Posterior vena cava (tissue), 2 donors: ENCODE measurements around the gene MDC1. TPM values are rescaled to one million over a fixed set of nuclear protein-coding genes. Genes with fewer than 3 reads are reported as not detected.
"Not testable (repeated sequence)": the region's sequence is repeated elsewhere in the genome, so short reads cannot be mapped to it uniquely, and the experiment has no call there.

ENCODE experiments used
- DNase-seq: peaks from one replicate; pipeline ENCODE4 v3.0.0-alpha.2; 2020; ENCODE audit warnings: low spot score
- intact Hi-C, 2 donors: fragments of 100-400 bp; cut with DNase I; formaldehyde crosslinking; loops; one replicate each; pipeline versions ENCODE4 v1.14.1 to v1.14.2; 2022 to 2023
- total RNA-seq, 2 donors: library from RNA; stranded (reverse); fragmentation: NEBNext Ultra II Directional; extraction: Animal tissue kit (Norgen Biotek cat#: 25700); gene quantifications; one replicate each; pipeline ENCODE4 v1.2.1, GENCODE V29; 2021
- donor health status: DM: yes; HTN: yes; CAD: no.
- donor health status: DM: yes; HTN: yes; CAD: no.

The MDC1 gene
- total RNA-seq, 2 donors from 2014 or later, result 24.4 to 25.0 TPM

GRCh38 chr6:30664994-30665767, 51.9 kb downstream of the MDC1 start:
- DNase-seq, result no peak
- intact Hi-C loops, result loop anchor here in 1 of 2 donors (10.0 kb wide), 1 partner anchor 430 kb away; no protein-coding TSS in a partner anchor

DNA sequence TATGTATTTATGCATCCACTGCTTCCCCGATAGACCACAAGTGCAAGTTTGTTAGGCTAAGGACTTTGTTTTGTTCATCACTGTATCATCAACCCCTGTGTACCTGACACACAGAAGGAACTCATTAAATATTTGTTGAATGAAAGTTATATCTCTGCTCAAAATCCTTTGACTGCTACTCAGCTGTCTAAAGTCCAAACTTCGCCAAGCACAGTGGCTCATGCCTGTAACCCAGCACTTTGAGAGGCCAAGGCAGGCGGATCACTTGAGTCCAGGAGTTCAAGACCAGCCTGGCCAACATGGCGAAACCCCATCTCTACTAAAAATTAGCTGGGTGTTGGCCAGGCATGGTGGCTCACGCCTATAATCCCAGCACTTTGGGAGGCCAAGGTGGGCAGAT, 59.2 kb downstream of the MDC1 start:
- DNase-seq, intact Hi-C loops: not testable (repeated sequence)

DNA sequence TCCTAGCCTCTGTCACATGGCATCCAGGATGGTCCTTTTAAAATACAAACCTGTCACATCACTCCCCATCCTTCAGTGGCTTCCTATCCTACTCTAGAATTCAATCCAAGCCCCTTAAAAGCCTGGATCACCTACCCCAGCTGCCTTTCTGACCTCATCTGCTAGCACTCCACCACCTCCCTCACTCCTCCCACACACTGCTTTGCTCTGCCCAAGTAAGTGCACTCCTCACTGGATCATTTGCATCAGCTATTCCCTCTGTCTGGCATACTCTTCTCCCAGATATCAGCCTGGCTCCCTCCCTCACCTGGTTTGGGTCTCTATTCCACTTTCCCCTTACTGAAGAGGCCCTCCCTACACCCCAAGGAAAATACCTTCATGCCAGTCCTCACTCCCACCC, 59.6 kb downstream of the MDC1 start:
- intact Hi-C loops, result no loop called here
- DNase-seq, result no peak

DNA sequence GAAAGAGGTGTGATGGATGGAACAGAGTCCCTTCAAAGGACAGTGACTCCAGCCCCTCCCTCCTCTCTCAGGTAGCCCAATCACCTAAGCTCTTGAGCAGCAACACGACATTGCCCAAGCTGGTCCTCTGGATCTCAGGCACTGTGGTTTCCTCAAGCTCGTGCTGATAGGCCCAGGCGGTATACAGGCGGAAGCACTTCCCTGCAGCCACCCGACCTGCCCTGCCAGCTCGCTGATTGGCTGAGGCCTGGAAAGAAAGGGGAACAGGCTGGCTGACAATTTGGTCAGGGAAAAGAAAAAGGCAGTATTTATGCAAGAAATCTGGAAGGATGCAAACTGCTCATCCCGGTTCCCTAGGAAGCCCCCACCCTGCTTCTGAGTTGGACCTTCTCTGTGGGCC, 60.6 kb downstream of the MDC1 start:
- no peak for DNase-seq
- intact Hi-C loops, result no loop called here

DNA sequence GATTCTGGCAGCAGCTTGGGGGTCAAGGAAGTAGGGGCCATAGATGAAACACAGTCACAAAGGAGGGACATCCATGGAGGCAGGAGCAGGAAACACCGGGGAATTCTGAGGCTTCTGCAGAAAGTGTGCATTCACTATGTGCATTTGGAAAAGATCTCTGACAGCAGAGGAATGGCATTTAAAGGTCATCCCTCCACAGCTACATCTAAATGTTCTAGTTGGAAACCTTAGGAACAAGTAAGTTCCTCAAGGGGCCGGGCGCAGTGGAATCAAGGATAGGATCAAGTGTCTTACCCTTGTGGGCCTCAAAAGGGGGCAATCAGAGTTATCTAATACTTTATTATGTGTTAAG, 61.4 kb downstream of the MDC1 start:
- DNase-seq, result no peak
- intact Hi-C loops, result no loop called here

- no peak for DNase-seq
- intact Hi-C loops, result no loop called here
Observed at GRCh38 chr6:30654798-30655742, 62.0 kb downstream of the MDC1 start.

DNA sequence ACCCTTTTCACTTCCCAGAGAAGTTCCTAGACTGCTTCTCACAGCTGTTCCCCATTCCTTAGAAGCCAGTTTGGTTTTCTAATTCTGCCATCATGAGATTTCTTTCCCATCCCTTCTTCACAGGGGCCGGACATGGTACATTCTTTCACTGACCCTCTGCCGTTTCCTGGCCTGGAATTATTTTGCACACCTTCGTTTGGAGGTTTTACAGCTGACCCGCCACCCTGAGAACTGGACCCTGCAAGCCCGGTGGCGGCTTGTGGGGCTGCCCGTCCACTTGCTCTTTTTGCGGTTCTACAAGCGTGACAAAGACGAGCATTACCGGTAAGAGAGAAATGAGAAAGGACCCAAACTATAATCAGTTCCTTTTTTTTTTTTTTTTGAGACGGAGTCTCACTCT, 65.9 kb downstream of the MDC1 start:
- DNase-seq, result no peak
- intact Hi-C loops, result no loop called here

Other genes with a start within 250 kb of the MDC1 start
- gene HLA-E, start 227.8 kb downstream of the MDC1 start, total RNA-seq, result 100 to 1,000 TPM; 304 to 327 TPM
- gene GNL1, start 160.8 kb downstream of the MDC1 start, total RNA-seq, result 10 to 100 TPM; 52.2 to 59.6 TPM
- 1 to 10 TPM; 5.4 to 8.3 TPM for gene PRR3, start 160.0 kb downstream of the MDC1 start, total RNA-seq
- gene ABCF1, start 145.8 kb downstream of the MDC1 start, total RNA-seq, result 10 to 100 TPM; 39.4 to 42.3 TPM
- gene PPP1R10, start 100.0 kb downstream of the MDC1 start, total RNA-seq, result 10 to 100 TPM; 35.2 to 50.7 TPM
- gene MRPS18B, start 99.4 kb downstream of the MDC1 start, total RNA-seq, result 10 to 100 TPM; 27.8 to 29.6 TPM
- gene ATAT1, start 90.4 kb downstream of the MDC1 start, total RNA-seq, result 1 to 10 TPM; 5.2 to 7.2 TPM
- gene C6orf136, start 70.1 kb downstream of the MDC1 start, total RNA-seq, result 10 to 100 TPM in 1 of 2 donors, 1 to 10 TPM in 1; 8.5 to 13.4 TPM
- 10 to 100 TPM; 17.6 to 22.5 TPM for gene DHX16, start 44.3 kb downstream of the MDC1 start, total RNA-seq
- 100 to 1,000 TPM in 1 of 2 donors, 10 to 100 TPM in 1; 70.0 to 111 TPM for gene PPP1R18, start 30.6 kb downstream of the MDC1 start, total RNA-seq
- gene NRM, start 26.3 kb downstream of the MDC1 start, total RNA-seq, result 10 to 100 TPM; 14.6 to 15.5 TPM
- gene TUBB, start 3.1 kb upstream of the MDC1 start, total RNA-seq, result 100 to 1,000 TPM; 342 to 378 TPM
- 100 to 1,000 TPM; 150 to 167 TPM for gene FLOT1, start 25.4 kb upstream of the MDC1 start, total RNA-seq
- gene IER3, start 27.3 kb upstream of the MDC1 start, total RNA-seq, result 10 to 100 TPM; 28.5 to 51.5 TPM
- 10 to 100 TPM; 25.2 to 26.0 TPM for gene DDR1, start 167.2 kb upstream of the MDC1 start, total RNA-seq
- 10 to 100 TPM; 27.2 to 37.8 TPM for gene GTF2H4, start 190.9 kb upstream of the MDC1 start, total RNA-seq
- gene VARS2, start 197.0 kb upstream of the MDC1 start, total RNA-seq, result 10 to 100 TPM; 13.8 to 17.8 TPM
- gene SFTA2, start 214.9 kb upstream of the MDC1 start, total RNA-seq, result under 1 TPM in 1 of 2 donors, not detected in 1; 0.29 TPM
- not detected for gene MUCL3, start 223.7 kb upstream of the MDC1 start, total RNA-seq